ENCODE data around the gene ADAMTS6.
A peak's percentile ranks its signal among the peaks of the same experiment; 100 is the strongest.
"Not testable (repeated sequence)": the region's sequence is repeated elsewhere in the genome, so short reads cannot be mapped to it uniquely, and the experiment has no call there.

Gene ADAMTS6

DNA sequence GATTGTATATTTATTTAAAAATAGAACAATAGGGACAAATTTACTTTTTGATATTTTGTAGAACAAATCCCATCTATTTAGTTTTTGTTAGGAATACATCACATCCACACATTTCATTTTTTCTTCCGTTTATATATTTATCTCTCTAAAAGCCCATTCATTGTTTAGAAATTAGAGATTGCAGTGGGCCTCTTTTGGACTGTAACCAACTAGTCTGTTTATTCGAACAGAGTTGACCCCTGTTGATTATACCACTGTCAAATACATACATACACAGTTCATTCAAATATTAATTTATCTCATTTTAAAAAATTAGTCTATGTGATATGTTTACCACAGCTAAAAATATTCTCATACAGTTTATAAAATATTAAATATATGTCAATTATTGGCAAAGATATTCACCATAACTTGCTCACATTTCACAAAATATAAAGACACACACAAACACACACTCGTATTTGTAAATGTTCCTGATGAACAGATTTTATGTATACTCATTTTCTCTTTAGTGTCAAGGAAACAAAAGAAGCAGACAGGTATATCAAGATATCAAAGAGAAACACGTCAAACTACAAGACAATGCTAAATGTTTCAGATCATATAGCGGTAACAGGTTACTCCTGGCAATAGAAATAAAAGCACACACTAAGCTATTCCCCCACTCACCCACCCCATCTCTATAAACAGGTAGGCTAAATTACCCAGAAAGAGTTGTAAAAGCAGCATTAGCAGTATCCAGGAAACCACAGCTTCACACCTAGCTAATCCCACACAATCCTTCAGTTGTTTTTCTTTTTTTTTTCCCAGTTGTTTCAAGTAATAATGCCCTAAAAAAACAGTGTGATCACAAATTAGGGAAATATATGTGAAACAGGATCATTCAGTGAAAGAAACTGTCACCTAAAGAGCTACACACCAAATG, 283.9 kb downstream of the ADAMTS6 start:
- DNase-seq (ENCODE audit: low spot score) = no peak

DNA sequence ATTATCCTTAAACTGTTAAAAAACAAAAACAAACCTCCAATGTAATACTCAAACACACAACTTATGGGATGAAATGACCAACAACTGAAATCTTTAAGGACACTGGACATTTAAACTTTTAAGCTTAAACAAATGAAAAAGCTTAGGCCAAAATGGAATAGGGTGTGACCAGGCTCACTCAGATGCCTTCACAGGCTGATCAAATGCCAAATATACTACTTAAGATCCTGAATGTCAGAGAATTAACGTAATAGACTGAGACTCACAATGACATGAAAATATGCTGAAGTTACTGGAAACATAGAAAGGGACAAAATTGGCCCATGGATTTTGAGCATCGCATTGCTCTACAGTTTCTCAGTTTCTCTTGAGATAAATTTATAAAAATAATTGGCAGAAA, 286.8 kb downstream of the ADAMTS6 start:
- no peak for DNase-seq (ENCODE audit: low spot score)

DNA sequence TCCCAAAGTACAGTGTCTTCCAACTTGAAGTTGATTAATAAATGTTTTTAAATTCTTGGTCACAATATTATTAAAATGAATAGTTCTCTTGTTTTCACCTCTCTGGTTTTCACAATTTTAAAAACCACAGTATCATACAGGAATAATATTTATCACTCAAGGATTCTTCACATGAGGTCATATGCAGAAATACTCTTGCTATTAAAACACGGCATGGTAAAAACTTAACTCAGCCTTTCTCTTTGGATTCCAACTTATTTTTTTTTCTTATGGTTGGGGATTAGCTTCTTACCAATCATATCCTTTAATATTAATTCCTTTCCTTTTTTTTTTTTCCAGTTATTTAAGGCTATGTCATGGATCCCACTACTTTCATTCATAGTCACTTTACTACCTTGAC, 289.4 kb downstream of the ADAMTS6 start:
- no peak for DNase-seq (ENCODE audit: low spot score)

DNA sequence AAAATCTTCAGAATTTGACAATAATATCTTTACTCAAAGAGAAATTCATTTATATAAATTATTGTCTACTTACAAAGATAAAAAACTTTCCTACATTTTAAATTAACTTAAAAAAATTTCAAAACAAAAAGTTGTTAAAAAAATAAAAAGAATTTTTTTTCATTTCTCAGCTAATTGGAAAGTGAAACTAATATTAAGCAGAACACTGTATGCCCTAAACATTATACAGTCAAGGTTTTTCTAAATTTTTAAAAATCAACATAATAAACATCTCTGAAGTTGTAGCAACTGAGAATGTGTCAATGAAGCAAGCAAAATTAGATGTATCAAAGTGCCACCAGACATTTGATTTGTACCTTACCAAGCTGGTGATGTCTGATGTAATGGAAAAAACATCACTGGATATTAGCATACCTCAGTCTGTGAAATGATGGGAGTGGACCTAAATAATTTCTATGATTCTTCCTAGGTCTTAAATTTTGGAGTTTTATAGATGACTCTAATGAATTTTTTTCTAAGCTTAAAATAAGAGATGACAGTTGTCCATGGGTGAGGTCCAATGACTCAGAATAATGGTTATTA, 290.1 kb downstream of the ADAMTS6 start:
- DNase-seq (ENCODE audit: low spot score) = no peak

DNA sequence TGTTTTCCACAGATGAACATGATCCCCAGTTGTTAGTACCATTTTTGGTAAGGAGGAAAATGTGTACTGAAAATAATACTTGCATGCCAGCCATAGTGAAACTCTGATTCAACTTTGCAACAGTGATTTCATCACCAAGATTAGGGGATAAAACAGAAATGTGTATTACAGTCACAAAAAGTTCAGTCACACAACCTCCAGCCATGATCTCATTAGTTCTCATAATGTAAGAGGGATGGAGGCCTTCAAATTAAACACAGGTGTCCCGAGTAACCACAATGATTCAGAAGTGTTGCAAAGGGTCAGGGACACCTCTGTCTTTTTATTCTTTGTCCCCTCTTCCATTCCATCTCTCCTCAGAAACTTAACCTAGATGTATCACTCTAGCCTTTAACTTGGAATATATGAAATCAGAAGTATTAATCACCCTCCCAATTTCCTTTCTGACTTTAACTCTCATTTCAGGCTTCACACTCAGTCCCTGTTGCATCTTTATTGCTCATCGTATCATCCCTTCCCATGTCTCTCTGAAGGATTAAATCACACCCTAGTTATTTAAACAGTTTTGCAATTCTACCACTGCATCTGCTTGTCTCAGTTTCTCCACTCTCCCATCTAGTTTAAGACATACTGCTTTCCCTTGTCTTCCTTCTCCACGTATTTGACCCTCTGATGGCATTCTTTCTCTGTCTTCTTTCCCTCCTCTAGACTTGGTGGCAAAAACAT, 291.2 kb downstream of the ADAMTS6 start:
- peak; percentile 41 for DNase-seq (ENCODE audit: low spot score)

DNA sequence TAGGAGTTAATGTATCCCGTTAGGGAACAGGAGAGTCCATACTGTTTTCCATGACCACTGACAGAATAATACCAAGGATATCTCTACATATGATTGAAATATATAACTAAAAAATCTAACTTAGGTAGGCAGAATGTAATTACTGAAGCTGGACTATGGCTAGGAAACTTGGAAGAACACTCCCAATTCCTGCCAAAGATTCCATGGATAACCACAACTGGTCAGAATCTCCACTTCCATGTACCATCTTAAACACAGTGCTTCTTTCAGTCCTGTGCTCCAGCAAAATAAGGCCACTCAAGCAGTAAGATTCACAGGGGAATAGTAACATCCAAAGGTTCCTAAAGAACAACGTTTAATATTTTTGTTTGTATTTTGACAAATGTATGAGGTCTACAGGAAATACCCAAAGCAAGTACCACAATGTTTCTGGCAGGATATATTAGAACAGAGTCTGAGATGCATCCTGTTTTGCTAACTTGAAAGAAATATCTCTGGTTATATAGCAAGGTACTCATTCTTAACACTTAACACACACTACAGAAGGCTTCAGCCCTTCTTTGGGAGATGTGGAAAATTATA, 295.0 kb downstream of the ADAMTS6 start:
- DNase-seq (ENCODE audit: low spot score) = no peak

DNA sequence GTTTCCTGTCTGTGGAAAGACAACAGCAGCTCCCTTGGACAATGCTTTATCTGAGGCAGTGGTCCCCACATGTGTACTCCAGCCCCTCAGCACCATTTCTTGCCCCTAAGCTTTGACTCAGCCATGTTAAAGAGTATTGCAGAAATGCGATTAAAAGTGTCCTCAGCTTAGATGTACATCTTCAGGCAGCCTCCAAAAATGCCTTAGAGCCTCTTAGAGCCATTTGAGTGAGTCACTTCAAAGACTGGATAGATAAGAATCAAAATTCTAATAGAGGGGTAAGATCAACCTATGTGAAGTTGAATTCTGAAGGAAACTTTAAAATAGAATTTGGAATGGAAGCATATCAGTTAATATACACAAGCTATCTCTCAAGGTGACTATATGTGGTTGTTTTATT, 296.3 kb downstream of the ADAMTS6 start:
- DNase-seq (ENCODE audit: low spot score) = no peak

DNA sequence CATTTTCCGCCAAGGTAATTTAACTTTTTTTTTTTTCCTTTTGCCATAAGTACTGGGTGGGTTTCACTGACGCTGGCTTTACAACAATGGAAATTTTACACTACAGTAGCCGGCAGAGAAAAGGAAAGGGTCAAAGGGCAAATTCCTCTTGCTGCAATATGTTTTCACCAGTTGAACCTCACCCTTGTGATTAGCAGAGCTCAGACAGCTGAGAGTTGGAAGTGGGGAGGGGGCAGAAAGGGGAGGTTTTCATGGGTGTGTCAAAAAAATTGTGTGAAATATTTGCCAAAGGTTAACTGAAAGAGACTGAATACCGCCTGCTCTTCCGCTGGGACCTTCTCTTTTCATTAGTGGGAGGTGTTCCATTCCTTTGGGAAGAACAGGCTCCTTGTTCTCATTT, 296.9 kb downstream of the ADAMTS6 start:
- no peak for DNase-seq (ENCODE audit: low spot score)

DNA sequence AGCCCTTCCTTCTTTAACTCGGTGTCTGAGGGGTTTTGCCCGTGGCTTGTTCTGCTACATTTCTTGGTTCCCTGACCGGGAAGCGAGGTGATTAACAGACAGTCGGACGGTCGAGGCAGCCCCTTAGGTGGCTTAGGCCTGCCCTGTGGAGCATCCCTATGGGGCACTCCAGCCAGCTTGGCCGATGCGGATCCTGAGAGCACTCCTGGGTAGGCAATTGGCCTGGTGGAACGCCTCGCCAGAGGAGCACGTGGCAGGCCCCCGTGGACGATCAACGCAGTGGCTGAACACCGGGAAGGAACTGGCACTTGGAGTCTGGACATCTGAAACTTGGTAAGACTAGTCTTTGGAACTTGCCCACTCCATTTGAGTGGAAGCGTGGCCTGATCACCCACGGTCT, 307.5 kb downstream of the ADAMTS6 start:
- DNase-seq (ENCODE audit: low spot score) = not testable (repeated sequence)

DNA sequence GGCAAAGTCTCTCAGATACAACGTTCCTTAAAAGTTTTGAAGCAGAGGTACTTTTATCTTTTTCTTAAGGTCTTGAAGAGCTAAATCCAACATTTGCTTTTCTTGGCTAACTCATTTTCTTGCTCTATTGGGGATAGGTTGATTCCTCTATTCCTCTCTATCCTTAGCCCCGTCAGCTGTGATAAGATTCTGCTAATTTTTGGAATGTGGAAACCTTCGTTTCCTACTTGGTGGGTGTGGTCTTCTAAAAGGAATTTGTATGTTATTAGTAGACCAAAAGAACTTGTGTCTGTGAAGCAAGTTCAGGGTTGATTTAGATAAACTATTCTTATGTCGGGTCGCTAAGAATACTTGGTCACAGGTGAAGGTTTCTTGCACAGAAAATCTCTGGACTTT, 308.6 kb downstream of the ADAMTS6 start:
- no peak for DNase-seq (ENCODE audit: low spot score)

DNA sequence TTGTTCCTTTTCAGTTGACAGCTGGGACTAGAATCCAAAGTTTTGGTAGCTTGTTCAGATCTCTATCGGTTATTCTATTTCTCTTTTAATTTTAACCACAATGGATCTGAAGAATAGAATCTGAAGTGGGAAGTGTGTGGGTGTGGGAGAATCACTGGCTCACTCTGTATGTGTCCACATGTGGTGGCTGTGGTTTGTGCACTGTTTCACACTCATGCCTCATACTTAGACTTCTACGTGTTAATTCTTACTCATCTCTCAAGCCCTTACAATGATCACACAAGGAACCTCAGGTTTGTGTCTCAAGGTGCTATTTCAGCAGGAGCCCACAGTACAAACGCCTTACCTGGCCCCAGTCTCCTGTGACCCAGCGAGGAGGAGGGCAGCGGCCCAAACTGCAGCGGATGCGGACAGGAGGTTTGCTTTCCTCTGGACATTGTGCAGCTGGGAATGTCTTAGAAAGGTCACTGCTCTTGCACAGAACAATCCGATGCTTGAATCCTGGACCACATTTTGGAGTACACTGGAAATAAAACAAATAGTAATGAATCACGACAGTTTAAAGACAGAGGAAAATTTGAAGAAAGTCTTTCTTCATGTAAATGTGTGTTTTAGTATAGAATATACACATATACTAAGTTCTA, 309.1 kb downstream of the ADAMTS6 start:
- no peak for DNase-seq (ENCODE audit: low spot score)

DNA sequence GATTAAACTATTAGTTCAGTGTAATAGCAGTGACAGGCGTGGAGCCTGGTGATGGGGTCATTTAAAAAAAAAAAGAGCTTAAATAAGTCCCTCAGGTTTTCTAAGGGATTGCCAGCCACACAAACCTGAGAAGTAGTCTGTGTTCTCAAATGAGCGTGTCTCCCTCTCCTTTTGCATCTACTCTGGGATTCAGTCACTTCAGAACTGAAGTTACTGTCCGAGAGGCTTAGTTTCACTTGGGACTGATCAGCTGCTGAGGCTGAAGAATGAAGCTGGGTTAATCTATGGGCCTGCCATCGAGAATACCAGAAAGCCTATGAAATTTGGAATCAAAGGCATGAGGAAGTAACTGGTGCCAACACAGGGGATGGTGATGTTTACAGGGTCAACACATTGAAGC, 310.1 kb downstream of the ADAMTS6 start:
- DNase-seq (ENCODE audit: low spot score) = no peak

DNA sequence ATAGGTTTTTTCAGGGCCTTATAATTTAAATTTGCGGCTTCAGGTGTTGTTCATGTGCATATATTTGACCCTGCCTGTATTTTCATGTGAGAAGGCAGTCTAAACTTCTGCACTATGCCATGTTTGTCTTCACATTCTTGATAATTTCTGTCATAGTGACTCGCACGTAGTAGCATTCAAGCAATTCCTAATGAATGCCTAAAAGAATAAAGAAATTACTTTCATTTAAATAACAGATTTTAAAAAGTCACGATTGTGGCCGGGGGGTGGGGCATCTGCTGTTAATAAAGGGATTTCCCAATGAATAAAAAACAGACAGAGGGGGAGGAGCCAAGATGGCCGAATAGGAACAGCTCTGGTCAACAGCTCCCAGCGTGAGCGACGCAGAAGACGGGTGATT, 318.0 kb downstream of the ADAMTS6 start:
- peak; percentile 55 for DNase-seq (ENCODE audit: low spot score)

DNA sequence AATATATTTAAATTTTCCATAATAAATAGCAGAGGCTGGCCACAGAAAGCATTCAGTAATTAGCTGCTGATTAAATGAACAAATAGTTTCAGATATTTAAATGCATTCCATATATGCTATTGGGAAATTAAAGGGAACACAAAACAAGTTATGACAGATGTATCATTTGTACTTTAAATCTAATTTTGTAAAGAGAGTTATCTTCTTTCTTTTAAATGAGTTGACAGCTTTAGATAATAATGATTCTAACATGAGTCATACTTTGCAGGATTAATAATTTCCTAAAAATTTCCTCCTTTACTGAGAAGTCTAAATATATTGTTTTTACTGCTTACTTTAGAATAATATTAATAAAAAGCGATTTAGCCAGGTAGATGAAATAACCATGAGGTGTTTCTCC, 320.1 kb downstream of the ADAMTS6 start:
- no peak for DNase-seq (ENCODE audit: low spot score)

DNA sequence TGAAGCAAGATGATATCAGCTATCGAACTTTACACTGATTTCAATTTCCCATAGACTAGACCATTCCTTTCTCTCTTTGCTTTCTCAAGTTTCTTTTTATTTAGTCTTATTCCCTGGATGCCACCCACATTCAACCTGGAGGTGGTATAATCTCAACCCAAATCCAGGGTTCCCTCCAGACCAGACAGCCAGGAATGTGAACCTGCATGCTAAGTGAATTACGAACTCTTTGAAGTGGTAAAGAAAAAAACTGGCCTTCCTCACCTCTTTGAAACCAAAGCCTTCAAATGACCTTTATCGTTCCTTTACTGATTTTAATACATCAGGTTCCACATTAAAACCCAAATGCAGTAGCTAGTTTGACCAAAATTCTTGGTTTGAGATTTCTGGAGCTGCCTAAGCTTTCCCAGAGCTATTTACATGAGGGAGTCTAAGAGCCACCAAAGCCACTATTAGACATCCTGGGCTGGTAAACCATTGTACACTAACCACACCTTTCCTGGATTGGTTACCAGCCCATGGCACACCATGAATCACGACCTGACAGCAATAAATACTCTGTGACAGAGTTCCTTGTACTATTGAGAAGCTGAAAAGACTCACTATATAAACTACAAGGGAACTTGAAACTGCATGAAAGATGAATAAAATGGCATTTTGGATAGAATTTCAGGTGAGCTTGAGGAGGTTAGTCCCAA, 323.7 kb downstream of the ADAMTS6 start:
- DNase-seq (ENCODE audit: low spot score) = no peak

DNA sequence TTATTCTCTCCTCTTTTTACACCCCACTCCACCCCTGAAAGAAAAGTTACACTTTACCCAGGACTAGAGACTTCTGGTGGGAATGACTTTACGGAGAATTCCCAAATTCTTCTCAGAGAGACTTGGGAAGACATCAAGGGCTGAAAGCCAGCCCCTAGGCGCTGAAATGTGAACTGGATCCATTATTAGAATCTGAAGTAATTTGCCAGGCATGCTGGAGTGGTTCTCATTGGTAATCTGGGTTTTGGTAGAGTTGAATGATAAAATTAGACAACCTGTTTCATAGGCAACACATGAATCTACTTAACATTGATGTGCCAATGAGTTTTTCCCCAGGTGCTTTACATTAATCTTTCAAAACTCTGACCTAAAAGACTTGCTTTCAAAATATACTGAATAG, 324.8 kb downstream of the ADAMTS6 start:
- DNase-seq (ENCODE audit: low spot score) = no peak

DNA sequence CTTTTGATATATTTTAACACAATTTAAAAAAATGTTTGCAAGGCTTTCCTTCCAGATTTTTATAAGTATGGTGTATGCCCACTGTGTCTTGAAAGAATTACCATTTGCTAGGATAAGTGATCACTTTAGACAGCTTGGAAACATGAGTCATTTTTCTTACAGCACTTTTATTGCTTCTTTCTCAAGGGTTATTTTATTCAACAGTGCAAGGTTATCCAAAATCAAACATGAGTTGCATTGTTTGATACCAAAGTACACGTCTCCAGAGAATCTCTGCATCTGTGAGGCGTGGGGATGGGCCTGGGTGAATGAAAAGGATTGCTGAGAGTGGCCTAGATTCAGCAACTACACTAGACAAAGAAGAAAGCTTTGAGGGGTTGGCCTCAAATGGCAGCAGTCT, 329.6 kb downstream of the ADAMTS6 start:
- DNase-seq (ENCODE audit: low spot score) = no peak

DNA sequence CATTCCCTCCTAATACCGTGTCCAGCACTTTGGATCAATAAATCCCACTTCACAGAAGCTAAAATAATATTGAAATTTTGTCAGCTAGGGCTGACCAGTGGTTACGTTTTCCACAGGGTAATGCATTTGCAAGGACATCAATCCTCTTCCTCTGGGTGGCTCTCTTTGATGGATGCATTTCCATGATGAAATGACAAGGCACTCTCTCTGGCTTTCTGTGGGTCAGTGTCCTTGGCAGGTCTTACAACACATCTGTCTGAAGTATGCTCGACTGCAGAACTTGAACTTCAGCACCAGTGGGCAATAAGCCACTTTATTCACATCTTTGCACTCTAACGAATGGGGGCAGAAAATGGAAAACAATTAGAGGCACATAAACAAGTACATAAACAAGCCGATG, 330.1 kb downstream of the ADAMTS6 start:
- no peak for DNase-seq (ENCODE audit: low spot score)

DNA sequence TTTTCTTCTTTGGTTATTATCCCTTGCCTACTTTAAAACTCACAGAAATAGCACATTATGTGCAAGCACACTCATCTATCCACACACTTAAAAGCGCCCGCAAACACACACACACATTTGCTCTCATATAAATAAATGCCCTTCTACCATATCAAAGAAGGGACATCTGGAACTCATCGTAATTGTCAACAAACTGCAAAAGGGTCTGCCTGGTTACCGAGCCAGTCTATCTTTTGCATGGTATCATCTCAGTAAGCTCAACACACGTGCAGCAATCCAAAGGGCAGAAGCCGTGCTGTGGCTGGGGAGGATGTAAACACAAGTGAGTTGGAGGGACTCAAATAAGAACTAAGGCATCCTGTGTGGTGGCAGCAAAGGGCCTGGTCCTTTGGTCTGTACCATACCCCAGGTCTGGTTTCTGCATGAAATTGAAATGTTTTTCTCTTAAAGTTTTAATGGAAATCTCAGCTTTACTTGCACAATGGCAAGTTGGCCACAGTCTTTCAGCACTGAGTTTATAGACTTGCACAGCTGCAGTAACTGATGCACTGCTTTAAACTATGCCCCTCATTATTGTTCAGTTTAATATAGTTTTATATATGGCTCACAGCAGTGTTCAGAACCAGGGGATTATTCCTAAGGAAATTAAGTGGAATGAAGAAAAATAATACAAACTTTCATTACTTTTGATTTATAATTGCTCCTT, 331.0 kb downstream of the ADAMTS6 start:
- no peak for DNase-seq (ENCODE audit: low spot score)

DNA sequence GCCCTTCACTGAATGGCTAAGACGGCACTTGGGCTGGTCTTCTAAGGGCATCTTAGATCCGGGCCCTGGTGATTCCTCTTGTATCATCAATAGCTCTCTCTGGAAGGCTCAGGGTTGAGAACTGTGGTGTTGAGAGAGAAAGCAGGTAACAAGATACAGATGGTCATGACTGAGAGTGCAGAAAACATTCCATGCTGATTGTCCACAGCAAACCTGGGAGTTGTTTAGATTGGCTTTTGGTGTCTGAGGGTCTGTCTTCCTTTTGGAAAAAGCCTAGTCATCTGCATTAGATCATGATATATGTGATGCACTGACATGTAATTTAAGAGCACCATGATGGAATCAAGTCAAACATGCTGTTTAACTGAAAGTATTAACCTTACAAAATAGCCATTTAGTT, 331.9 kb downstream of the ADAMTS6 start:
- no peak for DNase-seq (ENCODE audit: low spot score)

All from hepatic stellate cell (primary cell).